Neuronal stem cell (in vitro differentiated cells): ENCODE measurements around the gene PRRX1.

ENCODE experiments used
- DNase-seq: peaks from one replicate; pipeline ENCODE4 v3.0.0-alpha.2; 2013; ENCODE audit warnings: low spot score
- H2AFZ ChIP-seq: one replicate; pipeline ENCODE4 v1.6.1; 2013; ENCODE audit warnings: mild to moderate bottlenecking, low read length, inconsistent platforms
- H2AK5ac ChIP-seq: 2 replicates; pipeline ENCODE4 v1.6.1; 2013; ENCODE audit warnings: low read depth, mild to moderate bottlenecking, inconsistent platforms, low read length, moderate library complexity, mixed read lengths
- H2BK120ac ChIP-seq: 2 replicates; pipeline ENCODE4 v1.6.1; 2013; ENCODE audit warnings: low read depth, mild to moderate bottlenecking, inconsistent platforms, low read length, moderate library complexity, mixed read lengths
- H2BK12ac ChIP-seq: one replicate; pipeline ENCODE4 v1.6.1; 2013; ENCODE audit warnings: low read length, inconsistent platforms
- H2BK15ac ChIP-seq: 2 replicates; pipeline ENCODE4 v1.6.1; 2013; ENCODE audit warnings: mild to moderate bottlenecking, low read length, inconsistent platforms, mixed read lengths
- H2BK5ac ChIP-seq: one replicate; pipeline ENCODE4 v1.6.1; 2013; ENCODE audit warnings: inconsistent platforms, mild to moderate bottlenecking, low read length, moderate library complexity
- H3K14ac ChIP-seq: one replicate; pipeline ENCODE4 v1.6.1; 2013; ENCODE audit warnings: low read length, inconsistent platforms
- H3K18ac ChIP-seq: 2 replicates; pipeline ENCODE4 v1.6.1; 2013; ENCODE audit warnings: low read length, inconsistent platforms
- H3K23ac ChIP-seq: 2 replicates; pipeline ENCODE4 v1.6.1; 2013; ENCODE audit warnings: low read depth, mild to moderate bottlenecking, mixed read lengths, low read length, inconsistent platforms; ENCODE audit not compliant: poor library complexity
- H3K27ac ChIP-seq: replicated peaks from 3 replicates; pipeline ENCODE4 v1.5.1; 2013; ENCODE audit warnings: low read length, inconsistent platforms
- H3K27me3 ChIP-seq, 3 experiments: 2 replicates each; pipeline ENCODE4 v1.6.1; 2013; ENCODE audit warnings: low read length in 3 of 3, mild to moderate bottlenecking in 2 of 3, inconsistent platforms in 1 of 3, low read depth in 1 of 3, mixed read lengths in 1 of 3, moderate library complexity in 1 of 3; ENCODE audit not compliant: control insufficient read depth in 3 of 3, insufficient read depth in 3 of 3
- H3K36me3 ChIP-seq, 2 donors: replicated peaks in 1 of 2; 2 replicates each; pipeline ENCODE4 v1.6.1; 2013; ENCODE audit warnings: low read length in 2 of 2; ENCODE audit not compliant: control insufficient read depth in 2 of 2, insufficient read depth in 2 of 2
- H3K4ac ChIP-seq: 2 replicates; pipeline ENCODE4 v1.6.1; 2013; ENCODE audit warnings: inconsistent platforms, mild to moderate bottlenecking, low read length, moderate library complexity
- H3K4me1 ChIP-seq, 2 donors: 1 replicate in 1 of 2; 2 replicates in 1 of 2; pipeline ENCODE4 v1.6.1; 2013; ENCODE audit warnings: low read length in 2 of 2, low read depth in 1 of 2; ENCODE audit not compliant: control insufficient read depth in 2 of 2, insufficient read depth in 1 of 2
- H3K4me2 ChIP-seq: one replicate; pipeline ENCODE4 v1.6.1; 2013; ENCODE audit warnings: mild to moderate bottlenecking, low read length, inconsistent platforms; ENCODE audit not compliant: insufficient read depth, poor library complexity, severe bottlenecking
- H3K4me3 ChIP-seq, 2 donors: 2 replicates each; pipeline ENCODE4 v1.5.1; 2013; ENCODE audit warnings: low read length in 2 of 2, mild to moderate bottlenecking in 2 of 2, inconsistent platforms in 1 of 2, moderate library complexity in 1 of 2
- H3K79me1 ChIP-seq: one replicate; pipeline ENCODE4 v1.6.1; 2013; ENCODE audit warnings: low read depth, mild to moderate bottlenecking, inconsistent platforms, low read length, moderate library complexity
- H3K9ac ChIP-seq: one replicate; pipeline ENCODE4 v1.6.1; 2013; ENCODE audit warnings: mild to moderate bottlenecking, low read depth, low read length, inconsistent platforms; ENCODE audit not compliant: poor library complexity
- H3K9me3 ChIP-seq, 2 donors: replicated peaks in 1 of 2; 2 replicates each; pipeline versions ENCODE3 to v1.6.1; 2013; ENCODE audit warnings: low read length in 2 of 2, mild to moderate bottlenecking in 2 of 2, inconsistent platforms in 1 of 2, low read depth in 1 of 2, mixed read lengths in 1 of 2, moderate library complexity in 1 of 2; ENCODE audit not compliant: control insufficient read depth in 2 of 2, insufficient read depth in 1 of 2
- H4K8ac ChIP-seq: one replicate; pipeline ENCODE4 v1.6.1; 2013; ENCODE audit warnings: low read depth, mild to moderate bottlenecking, inconsistent platforms, low read length, moderate library complexity
- H4K91ac ChIP-seq: one replicate; pipeline ENCODE4 v1.6.1; 2013; ENCODE audit warnings: low read length, low read depth, mild to moderate bottlenecking, inconsistent platforms; ENCODE audit not compliant: poor library complexity
- whole genome bisulfite sequencing, 2 donors: extraction: QIAGEN DNeasy Blood & Tissue Kit; methylation state at CpG; one replicate each; pipeline ENCODE4 v1.1.7; 2013; ENCODE audit warnings: missing lambda C conversion rate in 2 of 2, mixed read lengths in 1 of 2; ENCODE audit not compliant: insufficient read length in 2 of 2, insufficient replicate concordance in 1 of 2; ENCODE audit errors: extremely low coverage in 2 of 2; 5-methylcytosine and 5-hydroxymethylcytosine counted together

Gene PRRX1

GRCh38 chr1:170743083-170743482 lies 79.2 kb downstream of the PRRX1 start:
- no peaks in the 10 kb centered on the region for H3K36me3 ChIP-seq
- no peak overlapping the region for H3K4me2 ChIP-seq
- no peak overlapping the region for H3K18ac ChIP-seq
- no peaks in the 10 kb centered on the region for H3K79me1 ChIP-seq
- H2BK5ac ChIP-seq = no peak overlapping the region
- no peak overlapping the region for H2BK12ac ChIP-seq
- H4K91ac ChIP-seq = no peak overlapping the region
- no peak overlapping the region for H2BK15ac ChIP-seq
- no peak overlapping the region for H2AFZ ChIP-seq
- no peak overlapping the region for H2AK5ac ChIP-seq
- H3K27ac ChIP-seq = no peak overlapping the region
- H3K9ac ChIP-seq = no peak overlapping the region
- no peak overlapping the region for H3K14ac ChIP-seq
- H3K4me3 ChIP-seq = no peak overlapping the region
- no CpG with 5 or more reads among the region's 1 CpG for WGBS, 2 donors
- H3K27me3 ChIP-seq = no peaks in the 10 kb centered on the region
- no peaks in the 10 kb centered on the region for H3K4me1 ChIP-seq
- H3K9me3 ChIP-seq = peaks cover 0 to 1% of the 10 kb centered on the region in 2 donors
- no peak overlapping the region for H2BK120ac ChIP-seq
- no peak for DNase-seq
- no peak overlapping the region for H3K4ac ChIP-seq
- no peak overlapping the region for H3K23ac ChIP-seq
- H4K8ac ChIP-seq = no peak overlapping the region

- Histone ChIP-seq H2BK12ac (no peak overlapping the region), H3K4me1 (peaks cover 0 to 1% of the 10 kb centered on the region in 2 donors), H2BK15ac (no peak overlapping the region), H2AK5ac (no peak overlapping the region), H3K14ac (no peak overlapping the region), H3K27ac (no peak overlapping the region), H4K8ac (no peak overlapping the region), H2AFZ (no peak overlapping the region), H3K9me3 (no peaks in the 10 kb centered on the region), H3K4me3 (no peak overlapping the region), H3K4me2 (no peak overlapping the region), H3K36me3 (no peaks in the 10 kb centered on the region), H3K4ac (no peak overlapping the region), H3K27me3 (no peaks in the 10 kb centered on the region), H3K9ac (no peak overlapping the region), H4K91ac (no peak overlapping the region), H2BK120ac (no peak overlapping the region), H3K79me1 (no peaks in the 10 kb centered on the region), H3K18ac (no peak overlapping the region), H3K23ac (no peak overlapping the region), H2BK5ac (no peak overlapping the region)
- no peak for DNase-seq
- no CpG with 5 or more reads among the region's 2 CpGs for WGBS, 2 donors
Measured at GRCh38 chr1:170749549-170749948, 85.6 kb downstream of the PRRX1 start.

GRCh38 chr1:170749959-170750358 lies 86.0 kb downstream of the PRRX1 start:
- no peaks in the 10 kb centered on the region for H3K27me3 ChIP-seq
- H3K14ac ChIP-seq = no peak overlapping the region
- no peak overlapping the region for H2BK5ac ChIP-seq
- H3K18ac ChIP-seq = no peak overlapping the region
- no CpG with 5 or more reads among the region's 2 CpGs for WGBS, 2 donors
- no peak overlapping the region for H2BK12ac ChIP-seq
- H3K27ac ChIP-seq = no peak overlapping the region
- no peak for DNase-seq
- H3K4me1 ChIP-seq = peaks cover 0 to 1% of the 10 kb centered on the region in 2 donors
- H3K4me2 ChIP-seq = no peak overlapping the region
- H4K91ac ChIP-seq = no peak overlapping the region
- no peak overlapping the region for H3K9ac ChIP-seq
- no peak overlapping the region for H3K4me3 ChIP-seq
- H2AFZ ChIP-seq = peak overlapping the region; percentile 23
- no peaks in the 10 kb centered on the region for H3K36me3 ChIP-seq
- no peak overlapping the region for H4K8ac ChIP-seq
- H2AK5ac ChIP-seq = no peak overlapping the region
- H3K23ac ChIP-seq = no peak overlapping the region
- no peaks in the 10 kb centered on the region for H3K9me3 ChIP-seq
- no peak overlapping the region for H2BK15ac ChIP-seq
- H3K79me1 ChIP-seq = no peaks in the 10 kb centered on the region
- no peak overlapping the region for H3K4ac ChIP-seq
- no peak overlapping the region for H2BK120ac ChIP-seq

GRCh38 chr1:170755795-170756194 lies 91.9 kb downstream of the PRRX1 start:
- Histone ChIP-seq H2BK12ac (no peak overlapping the region), H2AK5ac (no peak overlapping the region), H4K8ac (no peak overlapping the region), H3K4me2 (no peak overlapping the region), H2AFZ (no peak overlapping the region), H3K27ac (no peak overlapping the region), H2BK120ac (no peak overlapping the region), H3K23ac (no peak overlapping the region), H2BK15ac (no peak overlapping the region), H3K79me1 (no peaks in the 10 kb centered on the region), H3K27me3 (no peaks in the 10 kb centered on the region), H3K14ac (no peak overlapping the region), H3K9me3 (no peaks in the 10 kb centered on the region), H3K18ac (no peak overlapping the region), H4K91ac (no peak overlapping the region), H3K4ac (no peak overlapping the region), H3K4me3 (no peak overlapping the region), H2BK5ac (no peak overlapping the region), H3K9ac (no peak overlapping the region), H3K36me3 (no peaks in the 10 kb centered on the region), H3K4me1 (no peaks in the 10 kb centered on the region)
- DNase-seq = no peak
- WGBS, 2 donors = no CpG with 5 or more reads among the region's 3 CpGs
